Testis (tissue), 3 donors: Measurements from ENCODE around the gene CCR6. TPM values are rescaled to one million over a fixed set of nuclear protein-coding genes. Genes with fewer than 3 reads are reported as not detected.

ENCODE experiments used
- DNase-seq: peaks from one replicate; pipeline ENCODE4 v3.0.0-alpha.2; 2019
- H3K27ac ChIP-seq, 2 donors: fragments of 200-600 bp; sonication (generic); one replicate each; pipeline ENCODE4 v1.5.1; 2019
- H3K27me3 ChIP-seq: fragments of 200-600 bp; sonication (generic); one replicate; pipeline ENCODE4 v1.5.1; 2019
- H3K36me3 ChIP-seq: fragments of 200-600 bp; sonication (generic); one replicate; pipeline ENCODE4 v1.5.1; 2017; ENCODE audit warnings: low read depth; ENCODE audit errors: missing control alignments
- H3K4me1 ChIP-seq: fragments of 200-600 bp; sonication (generic); one replicate; pipeline ENCODE4 v1.5.1; 2019
- H3K4me3 ChIP-seq, 2 donors: fragments of 200-600 bp; sonication (generic); one replicate each; pipeline ENCODE4 v1.5.1; 2017 to 2019
- H3K9me3 ChIP-seq: fragments of 200-600 bp; sonication (generic); one replicate; pipeline ENCODE4 v1.5.1; 2017
- CTCF ChIP-seq, 3 experiments: fragments of 450-650 bp in 2 of 3; fragments of 200-600 bp in 1 of 3; sonication (generic) in 1 of 3; IDR thresholded peaks; one replicate each; pipeline ENCODE4 v1.5.1; 2016 to 2019; ENCODE audit warnings: antibody characterized with exemption in 3 of 3, mild to moderate bottlenecking in 2 of 3, moderate library complexity in 1 of 3
- POLR2A ChIP-seq: fragments of 450-650 bp; IDR thresholded peaks from one replicate; pipeline ENCODE4 v1.6.1; 2017; ENCODE audit warnings: antibody characterized with exemption, mild to moderate bottlenecking, moderate library complexity
- WGBS, 2 donors: methylation state at CpG; one replicate each; pipeline ENCODE4 v1.1.5; 2018; 5-methylcytosine and 5-hydroxymethylcytosine counted together
- intact Hi-C: fragments of 100-400 bp; cut with DNase I; formaldehyde crosslinking; loops from one replicate; pipeline ENCODE4 v1.15.1; 2023; ENCODE audit warnings: low total_unique reads
- polyA plus RNA-seq: library from polyadenylated mRNA; stranded (reverse); fragments of 350-450 nt; fragmentation: Illumina TruSeq; extraction: RNeasy Lipid Tissue Mini Kit (QIAGEN cat#74804); gene quantifications from one replicate; pipeline ENCODE4 v1.2.3, GENCODE V29; 2014; ENCODE audit warnings: low read depth, low replicate concordance; ENCODE audit not compliant: insufficient read depth
- total RNA-seq, 2 donors: library from RNA; depleted of rRNA; stranded (reverse); fragments of >200 nt; gene quantifications; one replicate each; pipeline ENCODE4 v1.2.3, GENCODE V29; 2016

Gene CCR6
- total and polyA plus RNA-seq, 3 donors from 2014 or later = 0.87 to 5.3 TPM; not detected in 1

- no peaks in the 10 kb centered on the region for H3K27me3 ChIP-seq
- no peak for TF ChIP-seq CTCF (IDR thresholded peaks at IDR 0.05)
- TF ChIP-seq POLR2A = no peak
- no peak for DNase-seq
- no peaks in the 10 kb centered on the region for H3K4me1 ChIP-seq
- H3K4me3 ChIP-seq = peak overlapping the region in 1 of 2 donors; percentile 26
- intact Hi-C loops = no loop called here
- H3K9me3 ChIP-seq = no peaks in the 10 kb centered on the region
- H3K27ac ChIP-seq = no peak overlapping the region
- WGBS, 2 donors = 61 to 71% methylated on average over 33 of the region's 33 CpGs
- H3K36me3 ChIP-seq = no peaks in the 10 kb centered on the region
These were observed 8.1 kb downstream of the CCR6 start for GRCh38 chr6:167130712-167131684.

GRCh38 chr6:167134448-167135328 is 11.8 kb downstream of the CCR6 start:
- no peaks in the 10 kb centered on the region for H3K27me3 ChIP-seq
- no peaks in the 10 kb centered on the region for H3K36me3 ChIP-seq
- no peaks in the 10 kb centered on the region for H3K9me3 ChIP-seq
- DNase-seq = no peak
- intact Hi-C loops = no loop called here
- 79 to 93% methylated on average over 23 of the region's 23 CpGs for WGBS, 2 donors
- TF ChIP-seq POLR2A (no peak), CTCF (IDR thresholded peaks at IDR 0.05) (no peak)
- no peak overlapping the region for H3K4me3 ChIP-seq
- no peaks in the 10 kb centered on the region for H3K4me1 ChIP-seq
- H3K27ac ChIP-seq = no peak overlapping the region

DNA sequence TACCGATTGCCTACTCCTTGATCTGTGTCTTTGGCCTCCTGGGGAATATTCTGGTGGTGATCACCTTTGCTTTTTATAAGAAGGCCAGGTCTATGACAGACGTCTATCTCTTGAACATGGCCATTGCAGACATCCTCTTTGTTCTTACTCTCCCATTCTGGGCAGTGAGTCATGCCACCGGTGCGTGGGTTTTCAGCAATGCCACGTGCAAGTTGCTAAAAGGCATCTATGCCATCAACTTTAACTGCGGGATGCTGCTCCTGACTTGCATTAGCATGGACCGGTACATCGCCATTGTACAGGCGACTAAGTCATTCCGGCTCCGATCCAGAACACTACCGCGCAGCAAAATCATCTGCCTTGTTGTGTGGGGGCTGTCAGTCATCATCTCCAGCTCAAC is 13.5 kb downstream of the CCR6 start:
- Histone ChIP-seq H3K4me1 (no peaks in the 10 kb centered on the region), H3K4me3 (no peak overlapping the region), H3K27ac (no peak overlapping the region), H3K9me3 (no peaks in the 10 kb centered on the region), H3K36me3 (no peaks in the 10 kb centered on the region), H3K27me3 (no peaks in the 10 kb centered on the region)
- WGBS, 2 donors = 93 to 95% methylated on average over 13 of the region's 13 CpGs
- intact Hi-C loops = no loop called here
- TF ChIP-seq POLR2A (no peak), CTCF (IDR thresholded peaks at IDR 0.05) (no peak)
- no peak for DNase-seq

- TF ChIP-seq POLR2A (no peak), CTCF (IDR thresholded peaks at IDR 0.05) (no peak)
- DNase-seq = no peak
- Histone ChIP-seq H3K4me1 (no peaks in the 10 kb centered on the region), H3K4me3 (no peak overlapping the region), H3K36me3 (no peaks in the 10 kb centered on the region), H3K27me3 (no peaks in the 10 kb centered on the region), H3K27ac (no peak overlapping the region), H3K9me3 (no peaks in the 10 kb centered on the region)
- WGBS, 2 donors = 80 to 90% methylated on average over 10 of the region's 10 CpGs
- intact Hi-C loops = no loop called here
These were observed 14.2 kb downstream of the CCR6 start for GRCh38 chr6:167137081-167137480.
